ENCODE data around the gene IFT22.

DNA sequence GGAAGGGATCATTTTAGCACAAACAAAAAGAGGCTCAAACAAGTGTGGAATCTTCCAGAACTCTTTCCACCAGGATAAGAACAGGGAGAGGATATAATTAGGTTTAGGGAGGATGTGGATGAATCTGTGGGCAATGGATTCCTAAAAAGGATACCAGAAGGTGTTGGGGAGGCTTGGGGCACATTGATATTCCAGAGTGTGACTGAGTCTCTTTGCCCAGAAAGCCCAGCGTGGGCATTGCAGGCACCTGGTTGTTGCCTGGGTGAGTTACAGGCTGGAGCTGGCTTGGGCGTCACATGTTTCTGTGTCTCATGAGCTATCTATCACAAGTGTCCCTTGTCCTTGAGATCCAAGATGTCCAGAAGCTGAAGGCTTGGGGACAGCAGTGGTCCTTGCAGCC lies 44.3 kb upstream of the IFT22 start:
- TF ChIP-seq GATA2 (CRISPR knock-in tag; IDR thresholded peaks at IDR 0.05) (no peak), NFIC (IDR thresholded peaks at IDR 0.05; ENCODE audit: borderline replicate concordance) (no peak), PBX3 (IDR thresholded peaks at IDR 0.05) (no peak), EP300 (IDR thresholded peaks at IDR 0.05; ENCODE audit: borderline replicate concordance in 1 of 2, low read depth in 1 of 2, low read length in 1 of 2) (no peak), EZH2phosphoT487 (IDR thresholded peaks at IDR 0.05; ENCODE audit: borderline replicate concordance, low read depth) (no peak), JUND (IDR thresholded peaks at IDR 0.05) (no peak), REST (IDR thresholded peaks at IDR 0.05; ENCODE audit: low read depth, low read length) (no peak), MEF2A (IDR thresholded peaks at IDR 0.05; ENCODE audit: borderline replicate concordance, low read depth) (no peak), TEAD4 (IDR thresholded peaks at IDR 0.05; ENCODE audit: borderline replicate concordance, insufficient read depth) (no peak), GABPA (IDR thresholded peaks at IDR 0.05; ENCODE audit: low read depth) (no peak), USF2 (IDR thresholded peaks at IDR 0.05; ENCODE audit: borderline replicate concordance, low read depth, low read length) (no peak)
- TF ChIP-seq, protein P1, sequence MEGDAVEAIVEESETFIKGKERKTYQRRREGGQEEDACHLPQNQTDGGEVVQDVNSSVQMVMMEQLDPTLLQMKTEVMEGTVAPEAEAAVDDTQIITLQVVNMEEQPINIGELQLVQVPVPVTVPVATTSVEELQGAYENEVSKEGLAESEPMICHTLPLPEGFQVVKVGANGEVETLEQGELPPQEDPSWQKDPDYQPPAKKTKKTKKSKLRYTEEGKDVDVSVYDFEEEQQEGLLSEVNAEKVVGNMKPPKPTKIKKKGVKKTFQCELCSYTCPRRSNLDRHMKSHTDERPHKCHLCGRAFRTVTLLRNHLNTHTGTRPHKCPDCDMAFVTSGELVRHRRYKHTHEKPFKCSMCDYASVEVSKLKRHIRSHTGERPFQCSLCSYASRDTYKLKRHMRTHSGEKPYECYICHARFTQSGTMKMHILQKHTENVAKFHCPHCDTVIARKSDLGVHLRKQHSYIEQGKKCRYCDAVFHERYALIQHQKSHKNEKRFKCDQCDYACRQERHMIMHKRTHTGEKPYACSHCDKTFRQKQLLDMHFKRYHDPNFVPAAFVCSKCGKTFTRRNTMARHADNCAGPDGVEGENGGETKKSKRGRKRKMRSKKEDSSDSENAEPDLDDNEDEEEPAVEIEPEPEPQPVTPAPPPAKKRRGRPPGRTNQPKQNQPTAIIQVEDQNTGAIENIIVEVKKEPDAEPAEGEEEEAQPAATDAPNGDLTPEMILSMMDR (IDR thresholded peaks at IDR 0.05), result no peak

Data from SK-N-SH (cell line).